GM21737 (cell line): ENCODE measurements around the gene TIMM17B.

Experiments
- ATAC-seq: cut with Tn5 transposase; IDR thresholded peaks from one replicate; pipeline ENCODE4 v1.9.1; 2021; ENCODE audit warnings: mild to moderate bottlenecking, moderate library complexity; ENCODE audit not compliant: unreplicated experiment

TIMM17B gene

DNA sequence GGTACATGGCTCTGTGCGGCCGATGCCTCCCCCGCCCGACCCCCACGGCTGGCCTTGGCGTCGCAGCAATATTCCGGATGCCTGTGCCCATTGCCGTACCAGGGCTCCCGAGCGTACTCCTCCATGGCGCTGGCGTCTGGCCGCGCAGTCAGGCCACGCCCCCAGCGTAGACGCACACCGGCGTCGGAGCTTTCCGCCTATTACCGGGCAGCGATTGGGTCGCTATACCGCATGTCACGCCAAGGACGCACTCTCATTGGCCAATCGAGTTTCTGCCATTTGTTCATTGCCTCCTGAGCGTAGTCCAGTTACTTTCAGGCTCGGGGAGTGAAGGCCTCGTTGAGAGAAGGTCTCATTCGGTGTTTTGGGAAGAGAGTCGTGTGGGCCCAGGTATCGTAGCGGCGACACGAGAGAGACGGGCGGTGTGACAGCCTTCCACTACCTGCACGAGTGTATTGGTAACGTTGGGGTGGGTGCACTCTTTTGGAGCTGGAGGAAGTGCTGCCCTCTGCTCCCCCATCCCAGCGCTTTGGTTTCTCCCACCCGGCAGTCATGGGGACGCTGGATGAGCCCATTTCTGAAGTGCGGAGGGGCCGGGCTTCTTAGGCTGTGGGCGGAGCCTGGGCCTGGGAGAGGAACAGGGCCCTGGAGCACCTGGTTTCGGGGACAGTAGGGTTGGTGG, at the start of gene TIMM17B, which contains the start of gene PQBP1:
TSS of gene TIMM17B (minus strand) at position 144 of the 682 bp plus-strand sequence. CDS start at position 125, 19 bp downstream.
TSS of gene PQBP1 (plus strand) at position 306 of the 682 bp plus-strand sequence. CDS start 580 bp downstream, outside the sequence.
- peak; percentile 83 for ATAC-seq

DNA sequence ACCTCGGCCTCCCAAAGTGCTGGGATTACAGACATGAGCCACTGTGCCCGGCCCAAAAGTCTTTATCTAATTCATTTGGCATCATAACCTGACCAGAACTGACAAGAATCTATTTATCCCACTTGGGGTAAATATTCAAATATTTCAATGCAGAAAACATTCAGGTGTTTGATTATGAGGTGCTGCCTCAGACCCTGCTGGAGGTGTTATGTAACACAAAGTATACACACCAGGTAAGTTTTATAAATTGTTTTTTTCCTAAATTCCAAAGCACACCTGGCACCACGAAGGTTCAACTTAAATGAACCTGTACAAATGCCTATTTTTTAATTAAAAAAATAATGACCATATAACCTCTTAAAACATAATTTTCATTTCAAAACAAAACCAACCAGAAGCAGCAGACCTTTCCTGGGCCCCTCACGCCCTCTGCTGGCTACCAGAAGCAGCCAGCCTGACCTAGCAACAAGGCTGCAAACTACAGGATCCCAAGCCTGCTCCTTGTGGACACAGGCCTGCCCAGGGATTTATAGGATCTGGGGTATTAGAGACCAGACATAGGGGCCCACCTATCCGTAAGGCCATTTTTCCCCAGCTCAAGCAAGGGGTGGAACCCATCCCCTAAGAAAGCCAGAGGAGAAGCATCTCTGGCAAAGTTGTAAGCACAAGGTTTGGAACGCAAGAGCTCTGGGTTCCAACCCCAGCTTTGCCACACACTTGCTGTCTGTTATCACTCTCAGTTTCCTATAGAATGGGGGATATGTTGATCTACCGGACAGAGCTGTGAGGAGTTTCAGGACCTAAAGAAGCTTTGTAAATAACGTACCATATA, 48.2 kb upstream of the TIMM17B start:
- ATAC-seq = no peak

DNA sequence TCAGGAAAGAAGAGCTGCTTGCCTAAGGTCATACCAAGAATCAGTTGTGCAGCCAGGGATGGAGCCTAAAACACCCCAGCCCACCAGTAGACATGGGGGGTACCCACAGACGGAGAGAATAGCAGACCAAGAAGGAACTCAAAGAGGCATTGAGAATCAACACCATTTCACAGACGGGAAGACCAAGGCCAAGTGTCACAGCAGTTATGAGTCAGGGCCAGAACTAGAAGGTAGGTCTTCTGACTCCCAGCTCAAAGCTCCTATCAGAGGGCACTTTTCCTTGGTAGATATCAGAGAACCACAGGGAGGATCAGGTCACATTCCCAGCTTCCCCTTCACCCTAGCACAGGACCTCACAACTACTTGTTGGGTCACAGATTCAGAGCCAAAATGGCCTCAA, 45.3 kb upstream of the TIMM17B start:
- no peak for ATAC-seq

DNA sequence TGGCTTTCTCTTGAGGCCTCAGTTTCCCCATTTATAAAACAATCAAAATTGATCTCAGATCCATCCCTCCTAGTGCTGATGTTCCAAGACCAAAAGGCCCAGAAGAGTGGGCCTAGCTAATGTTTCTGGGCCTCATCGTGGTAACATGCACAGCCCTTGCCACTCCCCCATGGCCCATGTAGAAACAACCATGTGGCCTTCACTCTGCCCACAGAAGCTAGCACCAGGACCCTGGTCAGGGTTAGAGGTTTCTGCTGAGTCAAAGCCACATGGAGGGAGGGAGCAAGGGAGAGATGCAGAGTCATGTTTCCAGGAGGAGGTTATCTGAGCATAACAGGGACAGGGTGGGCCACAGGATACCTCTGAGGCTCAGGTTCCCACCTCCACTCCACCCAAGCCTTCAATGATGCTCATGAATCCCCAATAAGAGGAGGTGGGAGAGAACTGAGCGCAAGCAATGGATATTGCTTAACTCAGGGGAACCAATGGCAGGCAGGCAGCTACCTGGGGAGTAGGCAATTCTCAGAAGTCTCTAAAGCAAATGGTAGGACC, 42.9 kb upstream of the TIMM17B start:
- no peak for ATAC-seq

DNA sequence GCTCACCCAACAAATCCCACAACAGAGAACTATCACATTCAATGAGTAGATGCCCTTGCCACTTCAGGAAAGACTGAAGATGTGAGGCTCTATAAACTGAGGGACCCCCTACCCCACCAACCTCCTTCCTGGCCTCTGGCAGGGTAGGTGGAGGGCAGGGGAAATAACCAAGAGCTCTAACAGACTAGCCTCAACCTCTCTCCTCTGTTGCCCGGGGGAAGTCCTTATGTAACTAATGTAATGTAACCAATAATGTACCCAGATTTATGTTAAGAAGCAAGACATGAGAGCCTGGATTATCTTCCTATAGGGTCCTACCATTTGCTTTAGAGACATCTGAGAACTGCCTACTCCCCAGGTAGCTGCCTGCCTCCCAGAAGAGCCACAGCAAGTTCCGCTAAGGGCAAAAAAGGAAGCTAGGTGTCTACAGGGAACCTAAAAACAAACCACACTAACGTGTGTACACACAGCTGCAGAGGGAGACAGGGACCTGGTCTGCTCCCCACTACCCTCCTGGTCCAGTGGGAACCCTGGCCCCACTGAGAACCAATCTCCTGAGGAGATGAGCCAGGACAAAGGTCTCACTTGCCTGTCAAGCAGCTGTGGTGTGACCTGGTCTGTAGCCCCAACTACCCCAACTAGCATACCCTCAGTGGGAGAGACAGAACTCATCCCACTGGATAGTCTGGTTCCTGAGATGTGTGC, 42.1 kb upstream of the TIMM17B start:
- ATAC-seq = no peak

DNA sequence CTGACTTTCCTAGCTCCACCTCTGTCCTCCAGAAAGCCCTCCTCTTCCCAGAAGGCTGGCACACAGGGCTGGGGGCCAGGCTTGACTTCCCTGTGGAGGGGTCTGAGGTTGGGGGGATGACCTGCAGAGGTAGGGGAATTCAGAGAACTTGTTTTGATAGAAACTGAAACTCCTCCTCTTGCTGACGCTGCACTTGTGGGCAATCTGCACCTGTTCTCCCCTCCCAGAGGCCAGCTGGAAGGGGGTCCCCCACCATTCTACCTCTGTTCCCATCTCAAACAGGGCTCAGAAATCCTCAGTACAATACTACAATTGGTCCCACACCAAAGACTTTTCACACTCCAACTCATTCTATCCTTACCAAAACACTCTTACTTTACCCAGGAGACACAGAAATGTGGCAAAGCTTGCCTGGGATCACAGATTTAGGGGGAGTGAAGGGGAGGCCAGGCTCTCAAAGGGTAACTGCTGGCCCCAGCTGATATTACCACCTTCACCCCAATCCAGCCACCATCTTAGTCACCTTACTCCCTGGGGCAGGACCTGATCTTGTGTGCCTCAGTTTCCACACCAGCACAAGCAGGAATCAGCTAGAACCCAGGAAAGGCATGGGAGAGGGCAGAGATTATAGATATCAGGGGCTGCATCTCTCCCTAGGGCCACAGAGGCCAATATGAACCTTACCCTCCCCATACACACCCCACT, 41.3 kb upstream of the TIMM17B start:
- ATAC-seq = peak; percentile 50

DNA sequence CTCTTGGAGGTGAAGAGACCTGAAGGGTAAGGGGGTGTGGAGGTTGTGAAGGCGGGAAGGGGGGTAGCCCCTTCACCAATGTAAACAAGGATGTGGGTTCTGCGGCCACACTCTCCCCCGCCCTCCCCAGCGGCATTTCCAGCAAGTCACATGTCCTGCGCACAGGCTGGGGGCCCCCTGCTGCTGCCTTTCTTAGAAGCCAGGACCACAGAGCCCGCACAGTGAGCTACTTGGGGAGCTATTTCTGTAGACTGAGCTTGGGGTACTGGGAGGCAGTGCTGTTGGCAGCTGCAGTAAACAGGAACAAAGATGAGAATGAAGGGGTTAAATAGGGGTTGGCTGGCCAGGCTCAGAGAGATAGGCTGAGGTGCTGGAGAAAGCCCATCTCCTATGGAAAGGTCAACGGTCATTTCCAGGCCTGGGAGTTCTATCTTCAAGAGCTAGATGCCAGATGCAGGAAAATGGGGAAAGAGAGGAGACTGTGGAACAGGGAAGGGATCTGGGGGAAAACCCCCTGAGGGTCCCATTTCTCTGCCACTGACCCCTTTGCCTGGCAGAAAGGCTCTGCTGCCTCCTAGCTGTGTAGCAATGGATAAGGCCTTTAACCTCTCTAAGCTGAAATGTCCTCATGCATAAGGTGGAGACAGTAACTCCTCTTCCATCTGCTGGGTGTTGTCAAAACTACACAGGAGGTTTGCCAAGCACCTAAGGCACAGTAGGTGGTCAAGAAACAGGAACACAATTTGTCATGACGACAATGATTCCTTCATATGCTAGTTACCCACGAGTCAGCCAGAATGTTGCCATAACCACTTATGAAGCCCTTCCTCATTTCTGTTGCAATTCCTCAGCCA, 39.7 kb upstream of the TIMM17B start:
- peak; percentile 51 for ATAC-seq

DNA sequence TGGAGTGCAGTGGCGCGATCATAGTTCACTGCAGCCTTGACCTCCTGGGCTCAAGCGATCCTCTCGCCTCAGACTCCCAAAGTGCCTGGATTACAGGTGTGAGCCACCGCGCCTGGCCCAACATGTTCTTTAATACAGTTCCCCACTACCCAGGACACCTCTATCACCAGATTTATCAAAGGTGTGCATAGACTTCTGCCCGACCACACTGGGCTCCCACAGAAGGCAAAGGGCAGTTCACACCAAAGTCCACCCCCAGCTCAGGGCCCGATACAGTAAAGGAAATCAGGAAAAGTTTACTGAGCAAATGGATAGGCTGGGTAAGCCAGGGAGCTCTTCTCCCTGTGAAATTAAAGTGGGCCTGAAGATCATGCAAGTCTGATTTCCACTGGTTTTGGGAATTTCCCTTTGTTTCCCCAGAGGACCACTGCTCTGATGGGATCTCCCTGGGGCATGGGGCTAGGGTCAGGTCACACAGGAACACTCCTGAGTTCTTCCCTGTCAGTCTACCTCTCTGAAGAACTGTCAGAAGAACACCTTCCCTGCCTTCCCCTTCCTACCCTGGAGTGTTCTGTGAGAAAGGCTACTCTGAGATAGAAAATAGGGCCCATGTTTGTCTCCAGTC, 39.0 kb upstream of the TIMM17B start:
- no peak for ATAC-seq

DNA sequence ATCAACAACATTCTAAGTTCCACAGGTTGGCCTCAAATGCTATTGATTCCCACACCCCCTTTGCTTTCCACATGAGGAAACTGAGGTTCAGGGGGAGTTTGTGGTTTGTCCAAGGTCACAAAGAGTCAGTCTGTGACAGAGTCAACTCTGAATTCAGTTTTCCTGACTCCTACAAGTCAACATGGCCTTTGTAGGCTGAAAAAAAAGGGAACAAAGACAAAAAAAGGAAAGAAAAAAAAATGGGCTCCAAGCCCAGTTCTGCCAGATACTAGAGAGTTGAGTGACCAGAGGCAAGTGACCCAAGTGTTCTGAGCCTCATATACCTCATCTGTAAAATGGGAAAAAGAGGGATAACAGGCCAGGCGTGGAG, 37.7 kb upstream of the TIMM17B start:
- no peak for ATAC-seq

DNA sequence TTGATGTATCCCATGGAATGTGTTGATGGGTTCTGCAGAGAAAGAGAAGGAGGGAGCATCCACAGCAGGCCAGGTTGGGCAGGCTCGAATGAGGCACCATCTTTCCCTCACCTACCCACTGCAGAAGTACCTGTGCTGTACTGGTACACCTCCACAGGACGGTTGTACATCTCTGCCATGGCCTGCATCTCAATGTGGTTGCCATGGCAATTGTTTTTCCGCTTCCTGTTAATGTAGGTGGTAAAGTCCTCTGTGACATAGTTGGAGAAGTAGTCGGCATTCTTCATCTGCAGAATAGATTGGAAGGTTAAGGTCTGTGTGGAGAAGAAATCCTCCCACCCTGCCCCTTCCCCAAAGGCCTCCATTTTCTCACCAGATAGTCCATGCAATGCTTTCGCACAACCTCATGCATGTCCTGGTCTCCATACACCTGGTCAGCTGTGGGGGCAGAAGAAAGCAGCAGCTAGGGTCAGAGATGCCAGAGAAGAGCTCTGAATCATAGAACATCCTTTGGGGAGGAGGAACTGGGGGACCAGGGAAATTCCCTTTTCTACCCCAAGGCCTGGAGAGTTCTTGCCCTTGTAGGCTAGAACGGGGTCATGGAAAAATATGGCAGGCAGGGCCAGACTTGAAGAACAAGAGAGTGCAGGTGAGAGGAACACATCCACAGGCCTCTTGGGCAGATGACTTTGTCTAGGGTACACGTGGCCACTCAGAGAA, 37.2 kb upstream of the TIMM17B start:
- ATAC-seq = no peak

DNA sequence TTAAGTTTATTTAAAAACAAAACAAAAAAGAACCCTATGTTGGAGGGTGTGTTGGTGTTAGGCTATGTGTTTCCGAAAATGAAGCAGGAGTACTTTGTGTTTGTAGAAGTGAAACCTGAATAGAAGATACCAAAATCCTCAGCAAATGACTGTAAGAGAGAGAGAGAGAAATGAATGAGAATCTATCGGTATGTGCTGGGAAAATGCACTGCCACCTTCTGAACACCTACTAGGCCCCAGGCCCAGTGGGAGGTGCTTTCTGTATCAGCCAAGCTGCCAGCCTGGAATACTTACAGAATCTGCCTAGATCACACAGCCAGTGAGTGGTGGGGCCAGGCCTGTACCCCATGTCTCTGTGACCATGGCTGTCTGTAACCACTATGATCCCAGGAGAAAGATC, 36.2 kb upstream of the TIMM17B start:
- ATAC-seq = no peak

DNA sequence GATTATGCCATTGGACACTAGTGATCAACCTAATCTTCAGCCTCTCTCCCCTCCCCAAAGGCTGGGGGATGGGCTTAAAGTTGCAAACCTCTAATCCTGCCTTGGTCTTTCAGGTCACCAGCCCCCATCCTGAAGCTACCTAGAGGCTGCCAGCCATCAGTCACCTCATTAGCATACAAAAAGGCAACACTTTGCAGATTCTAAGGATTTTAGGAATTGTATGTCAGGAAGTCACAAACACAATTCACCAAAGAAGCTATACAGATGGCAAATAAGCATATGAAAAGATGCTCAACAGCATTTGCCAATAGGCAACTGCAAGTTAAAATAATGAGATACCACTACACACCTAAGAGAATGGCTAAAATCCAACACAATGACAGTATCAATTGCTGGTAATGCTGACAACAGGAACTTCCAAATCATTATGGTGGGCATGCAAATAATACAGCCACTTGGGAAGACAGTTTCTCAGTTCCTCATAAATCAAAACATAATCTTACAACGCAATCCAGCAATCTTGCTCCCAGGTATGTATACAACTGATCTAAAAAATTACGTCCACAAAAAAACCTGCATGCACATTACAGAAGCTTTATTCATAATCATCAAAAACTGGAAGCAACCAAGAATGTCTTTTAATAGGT, 30.3 kb upstream of the TIMM17B start:
- ATAC-seq = no peak

DNA sequence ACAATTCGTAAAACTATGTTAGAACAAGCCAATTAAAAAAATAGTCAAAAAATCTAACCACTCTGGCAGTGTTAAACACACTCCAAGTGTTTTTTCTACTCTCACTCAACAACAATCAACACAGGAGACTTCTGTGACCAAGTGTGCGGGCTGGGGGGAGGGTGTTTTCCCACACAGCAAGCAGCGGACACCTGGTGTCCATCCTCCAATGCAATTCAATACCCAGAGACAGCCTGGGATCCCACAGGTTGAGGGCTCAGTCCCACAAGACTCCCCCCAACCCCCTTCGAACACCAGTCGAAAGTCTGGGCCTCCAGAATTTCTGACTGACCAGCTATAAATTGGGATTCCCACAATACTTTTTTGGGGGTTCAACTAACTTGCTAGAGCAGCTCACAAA, 29.6 kb upstream of the TIMM17B start:
- ATAC-seq = no peak

DNA sequence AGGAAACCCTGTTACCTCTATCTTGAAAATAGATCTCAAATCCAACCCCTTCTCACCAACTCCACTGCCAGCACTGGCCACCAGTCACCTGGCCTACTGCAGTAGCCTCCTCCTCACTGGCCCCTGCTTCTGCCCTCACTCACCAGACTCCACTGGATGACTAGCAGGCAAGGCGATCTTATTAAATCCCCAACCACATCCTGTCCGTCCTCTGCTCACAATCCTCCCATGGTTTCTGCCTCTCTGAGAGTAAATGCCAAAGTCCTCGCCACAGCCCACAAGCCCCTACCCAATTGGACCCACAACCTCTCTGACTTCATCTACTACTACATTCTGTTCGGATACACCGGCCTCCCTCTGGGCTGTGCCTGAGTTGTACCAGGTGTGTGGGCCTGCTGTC, 26.7 kb upstream of the TIMM17B start:
- ATAC-seq = no peak

DNA sequence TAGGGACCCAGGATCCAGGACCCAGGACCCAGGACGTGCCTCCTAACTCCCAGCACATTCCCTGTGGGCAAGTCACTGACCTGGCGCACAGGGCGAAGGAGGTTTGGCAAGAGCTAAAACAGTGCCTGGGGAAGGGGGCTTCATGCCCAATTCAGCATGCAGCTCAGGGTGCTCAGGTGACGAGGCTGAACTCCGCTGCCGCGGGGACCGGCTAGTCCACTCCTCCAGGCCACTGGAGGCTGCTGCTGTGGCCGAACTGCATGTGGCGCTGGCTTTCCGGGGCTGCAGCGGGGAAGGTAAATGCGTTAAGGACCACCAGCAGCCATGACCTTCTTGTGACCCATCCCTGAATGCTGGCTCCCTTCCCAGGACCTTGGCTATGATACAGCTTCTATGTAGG, 26.2 kb upstream of the TIMM17B start:
- ATAC-seq = no peak

DNA sequence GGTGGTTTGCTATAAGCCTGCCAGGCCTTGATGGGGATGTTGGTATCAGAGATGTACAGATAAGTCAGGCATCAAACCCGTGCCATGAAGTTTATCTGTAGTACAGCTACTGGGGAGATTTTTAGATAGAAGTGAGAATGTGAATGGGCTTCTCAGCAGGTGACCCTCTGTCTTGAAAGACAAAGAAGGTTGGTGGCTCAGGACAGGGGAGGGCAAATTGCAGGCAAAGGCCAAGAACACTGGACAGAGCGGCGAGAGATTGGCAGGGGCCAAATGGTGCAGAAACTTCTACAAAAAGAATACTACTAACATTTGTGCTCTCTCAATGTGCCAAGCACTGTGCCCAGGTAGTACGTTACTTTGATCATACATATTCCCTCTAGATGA, 23.1 kb upstream of the TIMM17B start:
- ATAC-seq = no peak

DNA sequence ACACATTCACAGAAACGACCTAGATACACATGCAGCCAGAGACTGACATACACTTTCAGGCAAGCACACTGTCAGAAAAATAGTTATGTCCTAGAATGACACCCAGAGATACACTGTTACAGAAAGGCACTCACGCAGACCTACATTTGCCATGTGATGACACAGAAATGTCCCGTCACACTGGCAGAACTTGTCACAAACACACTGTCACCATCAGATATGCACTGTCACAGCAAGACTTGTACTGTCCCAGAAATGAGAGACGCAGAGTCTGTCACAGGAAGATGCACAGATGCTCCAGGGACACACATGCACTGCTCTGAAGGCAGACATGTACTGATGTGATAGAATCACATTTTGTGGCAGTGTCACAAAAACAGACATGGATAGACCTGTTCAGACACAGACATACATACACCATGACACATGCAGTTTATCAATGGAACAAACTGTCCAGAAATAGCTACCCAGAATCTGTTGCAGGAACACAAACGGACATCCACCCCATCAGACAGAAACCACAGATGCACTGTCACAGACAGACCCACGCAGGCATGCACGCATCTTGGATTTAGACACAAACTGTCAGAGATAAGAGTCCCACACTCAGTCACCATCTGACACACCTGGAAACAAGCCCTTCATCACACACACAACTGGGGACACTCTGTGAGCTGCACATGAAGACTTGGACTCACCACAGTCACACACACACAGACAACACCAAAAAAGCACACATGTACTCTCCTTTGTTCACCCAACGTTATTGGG, 22.6 kb upstream of the TIMM17B start:
- no peak for ATAC-seq
